CD14-positive monocyte (primary cell): ENCODE measurements around the gene TPPP2. TPM values are rescaled to one million over a fixed set of nuclear protein-coding genes. Genes with fewer than 3 reads are reported as not detected.

ENCODE experiments used
- DNase-seq, 3 donors: peaks; one replicate each; pipeline ENCODE4 v3.0.0-alpha.2; 2011 to 2022
- H2AFZ ChIP-seq: 2 replicates; pipeline ENCODE4 v1.6.0; 2012; ENCODE audit warnings: mild to moderate bottlenecking, low read depth, low read length, inconsistent platforms; ENCODE audit not compliant: insufficient read depth, poor library complexity, severe bottlenecking
- H3K27ac ChIP-seq, 2 donors: 1 replicate in 1 of 2; 2 replicates in 1 of 2; pipeline ENCODE4 v1.5.1; 2012 to 2013; ENCODE audit warnings: low read length in 2 of 2, control low read depth in 1 of 2, inconsistent platforms in 1 of 2, low read depth in 1 of 2, mild to moderate bottlenecking in 1 of 2
- H3K27me3 ChIP-seq, 2 donors: one replicate each; pipeline versions ENCODE4 v1.6.0 to v1.6.1; 2011 to 2013; ENCODE audit warnings: low read length in 2 of 2; ENCODE audit not compliant: control insufficient read depth in 2 of 2, insufficient read depth in 2 of 2
- H3K36me3 ChIP-seq, 2 donors: replicated peaks in 1 of 2; 1 replicate in 1 of 2; 2 replicates in 1 of 2; pipeline versions ENCODE4 v1.5.1 to v1.6.1; 2012 to 2013; ENCODE audit warnings: low read length in 2 of 2, control low read depth in 1 of 2, inconsistent platforms in 1 of 2, mild to moderate bottlenecking in 1 of 2; ENCODE audit not compliant: insufficient read depth in 2 of 2, control insufficient read depth in 1 of 2
- H3K4me1 ChIP-seq, 2 donors: 1 replicate in 1 of 2; 2 replicates in 1 of 2; pipeline versions ENCODE4 v1.5.1 to v1.6.1; 2012 to 2013; ENCODE audit warnings: low read length in 2 of 2, control low read depth in 1 of 2, inconsistent platforms in 1 of 2, mild to moderate bottlenecking in 1 of 2, moderate library complexity in 1 of 2; ENCODE audit not compliant: insufficient read depth in 2 of 2, control insufficient read depth in 1 of 2
- H3K4me2 ChIP-seq: replicated peaks from 2 replicates; pipeline ENCODE3; 2012; ENCODE audit warnings: low read length, moderate library complexity, mild to moderate bottlenecking; ENCODE audit not compliant: poor library complexity, severe bottlenecking; ENCODE audit errors: extremely low read depth
- H3K4me3 ChIP-seq, 3 experiments: fragments of 200-600 bp in 1 of 3; sonication (generic) in 1 of 3; replicated peaks in 1 of 3; 1 replicate in 2 of 3; 2 replicates in 1 of 3; pipeline ENCODE4 v1.5.1; 2011 to 2013; ENCODE audit warnings: low read length in 3 of 3, mild to moderate bottlenecking in 3 of 3, control low read depth in 2 of 3, low read depth in 2 of 3, inconsistent platforms in 1 of 3, moderate library complexity in 1 of 3
- H3K79me2 ChIP-seq: 2 replicates; pipeline ENCODE4 v1.6.0; 2012; ENCODE audit warnings: mild to moderate bottlenecking, control low read depth, inconsistent platforms, low read length, moderate library complexity; ENCODE audit not compliant: insufficient read depth
- H3K9ac ChIP-seq: 2 replicates; pipeline ENCODE4 v1.6.0; 2017; ENCODE audit warnings: low read length, mild to moderate bottlenecking; ENCODE audit not compliant: insufficient read depth, poor library complexity, severe bottlenecking
- H3K9me3 ChIP-seq, 2 donors: replicated peaks in 1 of 2; 1 replicate in 1 of 2; 2 replicates in 1 of 2; pipeline versions ENCODE4 v1.5.1 to v1.6.1; 2012 to 2013; ENCODE audit warnings: low read length in 2 of 2, control low read depth in 1 of 2; ENCODE audit not compliant: control insufficient read depth in 1 of 2, insufficient read depth in 1 of 2
- H4K20me1 ChIP-seq: 2 replicates; pipeline ENCODE4 v1.6.0; 2012; ENCODE audit warnings: mild to moderate bottlenecking, low read length, control low read depth, moderate library complexity; ENCODE audit not compliant: insufficient read depth
- H3K27ac Mint-ChIP-seq, 7 donors: one replicate each; pipeline ENCODE4 v1.8.0; 2020; ENCODE audit warnings: mild to moderate bottlenecking in 7 of 7, mixed read lengths in 7 of 7, moderate library complexity in 6 of 7, inconsistent platforms in 2 of 7
- H3K27me3 Mint-ChIP-seq, 3 donors: one replicate each; pipeline ENCODE4 v1.8.0; 2021 to 2022; ENCODE audit warnings: low read depth in 3 of 3, mild to moderate bottlenecking in 3 of 3, mixed read lengths in 3 of 3, moderate library complexity in 3 of 3, inconsistent platforms in 1 of 3
- H3K36me3 Mint-ChIP-seq, 2 donors: one replicate each; pipeline ENCODE4 v1.8.0; 2020; ENCODE audit warnings: mixed read lengths in 2 of 2, inconsistent platforms in 1 of 2, mild to moderate bottlenecking in 1 of 2
- H3K4me1 Mint-ChIP-seq: one replicate; pipeline ENCODE4 v1.8.0; 2020; ENCODE audit warnings: mild to moderate bottlenecking, mixed read lengths
- H3K4me3 Mint-ChIP-seq, 2 donors: one replicate each; pipeline ENCODE4 v1.8.0; 2020; ENCODE audit warnings: mild to moderate bottlenecking in 2 of 2, mixed read lengths in 2 of 2, moderate library complexity in 1 of 2
- H3K9me3 Mint-ChIP-seq, 7 donors: one replicate each; pipeline ENCODE4 v1.8.0; 2020 to 2022; ENCODE audit warnings: mixed read lengths in 7 of 7, mild to moderate bottlenecking in 6 of 7, moderate library complexity in 6 of 7, inconsistent platforms in 2 of 7
- WGBS: methylation state at CpG from one replicate; pipeline ENCODE4 v1.1.5; 2013; ENCODE audit warnings: missing lambda C conversion rate; ENCODE audit not compliant: insufficient coverage; 5-methylcytosine and 5-hydroxymethylcytosine counted together
- intact Hi-C, 2 donors: fragments of 100-400 bp; cut with micrococcal nuclease; formaldehyde crosslinking; loops; one replicate each; pipeline versions ENCODE4 v1.15.0 to v1.15.1; 2023
- polyA plus RNA-seq, 3 donors: library from polyadenylated mRNA; depleted of rRNA in 1 of 3; unstranded in 2 of 3; stranded (reverse) in 1 of 3; fragments of 300-500 nt in 2 of 3; fragments of >200 nt in 1 of 3; fragmentation: Illumina TruSeq in 2 of 3; gene quantifications; 1 replicate in 2 of 3; 2 replicates in 1 of 3; pipeline ENCODE4 v1.2.3, GENCODE V29; 2012 to 2021
- TF ChIP-seq, protein P1 (sequence below): fragments of 200-600 bp; IDR thresholded peaks from one replicate; pipeline ENCODE4 v1.8.0; 2022; ENCODE audit warnings: antibody characterized with exemption, mild to moderate bottlenecking

TPPP2 gene
- polyA plus RNA-seq, 3 donors = not detected

- peaks cover 0 to 6% of the 10 kb centered on the region in 2 donors for H3K36me3 Mint-ChIP-seq
- H2AFZ ChIP-seq = no peak overlapping the region
- H3K4me1 ChIP-seq = peaks cover 62 to 70% of the 10 kb centered on the region in 2 donors
- no peak overlapping the region for H3K4me3 ChIP-seq
- H3K36me3 ChIP-seq = no peaks in the 10 kb centered on the region
- H3K9me3 Mint-ChIP-seq = no peaks in the 10 kb centered on the region
- no peak overlapping the region for H3K9ac ChIP-seq
- H3K4me2 ChIP-seq = peak overlapping the region; percentile 14
- no peaks in the 10 kb centered on the region for H3K9me3 ChIP-seq
- no peak for DNase-seq
- H4K20me1 ChIP-seq = no peaks in the 10 kb centered on the region
- intact Hi-C loops = loop anchor here (5.0 to 10.0 kb wide), 3 partner anchors 39 to 89 kb away; partner anchors contain the start of gene RNASE8 (in 1 of the 2)
- H3K79me2 ChIP-seq = no peaks in the 10 kb centered on the region
- H3K4me3 Mint-ChIP-seq = no peak overlapping the region
- peak overlapping the region in 1 of 2 donors; percentile 61 for H3K27ac ChIP-seq
- peaks cover 69% of the 10 kb centered on the region for H3K4me1 Mint-ChIP-seq
- H3K27ac Mint-ChIP-seq = peak overlapping the region in 4 of 7 donors; percentile 8 to 67 (median 45)
- peaks cover 10 to 13% (median 10%) of the 10 kb centered on the region in 3 donors for H3K27me3 Mint-ChIP-seq
- WGBS = 91% methylated on average over 5 of the region's 7 CpGs
- H3K27me3 ChIP-seq = no peaks in the 10 kb centered on the region
- TF ChIP-seq, protein P1, sequence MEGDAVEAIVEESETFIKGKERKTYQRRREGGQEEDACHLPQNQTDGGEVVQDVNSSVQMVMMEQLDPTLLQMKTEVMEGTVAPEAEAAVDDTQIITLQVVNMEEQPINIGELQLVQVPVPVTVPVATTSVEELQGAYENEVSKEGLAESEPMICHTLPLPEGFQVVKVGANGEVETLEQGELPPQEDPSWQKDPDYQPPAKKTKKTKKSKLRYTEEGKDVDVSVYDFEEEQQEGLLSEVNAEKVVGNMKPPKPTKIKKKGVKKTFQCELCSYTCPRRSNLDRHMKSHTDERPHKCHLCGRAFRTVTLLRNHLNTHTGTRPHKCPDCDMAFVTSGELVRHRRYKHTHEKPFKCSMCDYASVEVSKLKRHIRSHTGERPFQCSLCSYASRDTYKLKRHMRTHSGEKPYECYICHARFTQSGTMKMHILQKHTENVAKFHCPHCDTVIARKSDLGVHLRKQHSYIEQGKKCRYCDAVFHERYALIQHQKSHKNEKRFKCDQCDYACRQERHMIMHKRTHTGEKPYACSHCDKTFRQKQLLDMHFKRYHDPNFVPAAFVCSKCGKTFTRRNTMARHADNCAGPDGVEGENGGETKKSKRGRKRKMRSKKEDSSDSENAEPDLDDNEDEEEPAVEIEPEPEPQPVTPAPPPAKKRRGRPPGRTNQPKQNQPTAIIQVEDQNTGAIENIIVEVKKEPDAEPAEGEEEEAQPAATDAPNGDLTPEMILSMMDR = no peak
Measured at GRCh38 chr14:21018286-21018685, 11.7 kb upstream of the TPPP2 start.

DNA sequence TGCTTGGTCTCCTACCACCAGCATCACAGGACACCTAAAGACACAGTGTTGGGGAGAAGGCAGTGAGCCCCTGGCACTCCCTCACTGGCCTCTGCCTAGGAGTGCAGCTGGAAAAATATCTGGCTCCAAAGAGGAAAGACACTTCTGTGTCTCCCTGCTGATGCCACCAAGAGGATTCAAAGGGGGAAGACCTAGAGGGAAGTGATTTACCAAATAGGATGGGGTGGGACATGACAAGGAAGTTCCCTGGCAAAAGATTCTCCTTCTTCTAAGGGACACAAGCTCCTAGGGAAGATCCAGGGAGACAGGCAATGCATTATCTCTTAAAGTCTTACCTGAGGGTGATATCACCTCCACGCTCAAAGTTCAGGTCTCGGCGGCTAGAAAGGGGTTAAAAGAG lies 11.2 kb upstream of the TPPP2 start:
- WGBS = no CpG with 5 or more reads among the region's 3 CpGs
- H3K27me3 ChIP-seq = peaks cover 0 to 4% of the 10 kb centered on the region in 2 donors
- TF ChIP-seq, protein P1 = no peak
- Mint-ChIP-seq H3K27ac (peak overlapping the region in 1 of 7 donors; percentile 52), H3K36me3 (peaks cover 0 to 6% of the 10 kb centered on the region in 2 donors), H3K27me3 (peaks cover 14 to 17% (median 14%) of the 10 kb centered on the region in 3 donors), H3K4me3 (no peak overlapping the region), H3K9me3 (no peaks in the 10 kb centered on the region), H3K4me1 (peaks cover 74% of the 10 kb centered on the region)
- H3K4me3 ChIP-seq = no peak overlapping the region
- no peak overlapping the region for H2AFZ ChIP-seq
- intact Hi-C loops = loop anchor here (5.0 to 10.0 kb wide), 3 partner anchors 39 to 89 kb away; partner anchors contain the start of gene RNASE8 (in 1 of the 2)
- H3K27ac ChIP-seq = no peak overlapping the region
- H4K20me1 ChIP-seq = no peaks in the 10 kb centered on the region
- H3K36me3 ChIP-seq = no peaks in the 10 kb centered on the region
- DNase-seq = no peak
- no peak overlapping the region for H3K9ac ChIP-seq
- peaks cover 0 to under 1% of the 10 kb centered on the region in 2 donors for H3K9me3 ChIP-seq
- H3K79me2 ChIP-seq = no peaks in the 10 kb centered on the region
- H3K4me1 ChIP-seq = peaks cover 67 to 75% of the 10 kb centered on the region in 2 donors
- no peak overlapping the region for H3K4me2 ChIP-seq
